ENCODE measurements around the gene PTCH2.

Gene PTCH2

GRCh38 chr1:44855742-44856141, 12.7 kb upstream of the PTCH2 start:
- DNase-seq (ENCODE audit: low read depth), result no peak
- TF ChIP-seq, protein P1, sequence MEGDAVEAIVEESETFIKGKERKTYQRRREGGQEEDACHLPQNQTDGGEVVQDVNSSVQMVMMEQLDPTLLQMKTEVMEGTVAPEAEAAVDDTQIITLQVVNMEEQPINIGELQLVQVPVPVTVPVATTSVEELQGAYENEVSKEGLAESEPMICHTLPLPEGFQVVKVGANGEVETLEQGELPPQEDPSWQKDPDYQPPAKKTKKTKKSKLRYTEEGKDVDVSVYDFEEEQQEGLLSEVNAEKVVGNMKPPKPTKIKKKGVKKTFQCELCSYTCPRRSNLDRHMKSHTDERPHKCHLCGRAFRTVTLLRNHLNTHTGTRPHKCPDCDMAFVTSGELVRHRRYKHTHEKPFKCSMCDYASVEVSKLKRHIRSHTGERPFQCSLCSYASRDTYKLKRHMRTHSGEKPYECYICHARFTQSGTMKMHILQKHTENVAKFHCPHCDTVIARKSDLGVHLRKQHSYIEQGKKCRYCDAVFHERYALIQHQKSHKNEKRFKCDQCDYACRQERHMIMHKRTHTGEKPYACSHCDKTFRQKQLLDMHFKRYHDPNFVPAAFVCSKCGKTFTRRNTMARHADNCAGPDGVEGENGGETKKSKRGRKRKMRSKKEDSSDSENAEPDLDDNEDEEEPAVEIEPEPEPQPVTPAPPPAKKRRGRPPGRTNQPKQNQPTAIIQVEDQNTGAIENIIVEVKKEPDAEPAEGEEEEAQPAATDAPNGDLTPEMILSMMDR (IDR thresholded peaks at IDR 0.05; ENCODE audit: low read depth, low read length, missing control alignments), result no peak
- no peak overlapping the region for H3K4me3 ChIP-seq (ENCODE audit: low read depth, low read length)
- in situ Hi-C loops (cut with HindIII; ENCODE audit: low sequenced_read_pairs), result no loop called here

GRCh38 chr1:44854970-44855369, 11.9 kb upstream of the PTCH2 start:
- H3K4me3 ChIP-seq (ENCODE audit: low read depth, low read length), result no peak overlapping the region
- in situ Hi-C loops (cut with HindIII; ENCODE audit: low sequenced_read_pairs), result no loop called here
- TF ChIP-seq, protein P1 (IDR thresholded peaks at IDR 0.05; ENCODE audit: low read depth, low read length, missing control alignments), result no peak

DNA sequence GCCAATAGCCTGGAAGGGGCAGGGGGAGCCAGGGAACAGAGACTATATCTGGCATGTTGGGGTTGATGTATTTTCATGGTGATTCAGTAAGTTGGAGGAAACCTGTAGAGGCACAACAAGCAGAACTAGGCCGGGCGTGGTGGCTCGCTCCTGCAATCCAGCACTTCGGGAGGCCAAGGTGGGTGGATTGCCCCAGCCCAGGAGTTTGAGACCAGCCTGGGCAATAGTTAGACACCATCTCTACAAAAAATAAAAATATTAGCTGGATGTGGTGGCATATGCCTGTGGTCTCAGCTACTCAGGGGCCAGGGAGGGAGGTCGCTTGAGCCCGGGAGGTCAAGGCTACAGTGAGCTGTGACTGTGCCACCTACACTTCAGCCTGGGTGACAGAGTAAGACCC, 10.1 kb upstream of the PTCH2 start:
- in situ Hi-C loops (cut with HindIII; ENCODE audit: low sequenced_read_pairs), result no loop called here
- TF ChIP-seq, protein P1 (IDR thresholded peaks at IDR 0.05; ENCODE audit: low read depth, low read length, missing control alignments), result no peak

More at GRCh38 chr1:44854970-44855369, 11.9 kb upstream of the PTCH2 start:
- no peak for DNase-seq (ENCODE audit: low read depth)

GRCh38 chr1:44851308-44851707, 8.3 kb upstream of the PTCH2 start:
- in situ Hi-C loops (cut with HindIII; ENCODE audit: low sequenced_read_pairs), result no loop called here
- no peak overlapping the region for H3K4me3 ChIP-seq (ENCODE audit: low read depth, low read length)
- no peak for DNase-seq (ENCODE audit: low read depth)
- TF ChIP-seq, protein P1 (IDR thresholded peaks at IDR 0.05; ENCODE audit: low read depth, low read length, missing control alignments), result no peak

More for the DNA sequence above, 10.1 kb upstream of the PTCH2 start:
- no peak overlapping the region for H3K4me3 ChIP-seq (ENCODE audit: low read depth, low read length)
- DNase-seq (ENCODE audit: low read depth), result no peak

- TF ChIP-seq, protein P1 (IDR thresholded peaks at IDR 0.05; ENCODE audit: low read depth, low read length, missing control alignments), result no peak
- no peak overlapping the region for H3K4me3 ChIP-seq (ENCODE audit: low read depth, low read length)
- in situ Hi-C loops (cut with HindIII; ENCODE audit: low sequenced_read_pairs), result no loop called here
- no peak for DNase-seq (ENCODE audit: low read depth)
These were observed 6.6 kb upstream of the PTCH2 start for GRCh38 chr1:44849575-44850132.

- in situ Hi-C loops (cut with HindIII; ENCODE audit: low sequenced_read_pairs), result no loop called here
- TF ChIP-seq, protein P1 (IDR thresholded peaks at IDR 0.05; ENCODE audit: low read depth, low read length, missing control alignments), result no peak
- DNase-seq (ENCODE audit: low read depth), result no peak
These were observed 5.6 kb upstream of the PTCH2 start for GRCh38 chr1:44848456-44849181.

More at GRCh38 chr1:44848456-44849181, 5.6 kb upstream of the PTCH2 start:
- H3K4me3 ChIP-seq (ENCODE audit: low read depth, low read length), result no peak overlapping the region
